Measurements from ENCODE around the gene FBRSL1. TPM values are rescaled to one million over a fixed set of nuclear protein-coding genes. Genes with fewer than 3 reads are reported as not detected.

The FBRSL1 gene
- total and polyA plus RNA-seq, 9 of the 15 experiments (the other 6 are each of a cell fraction or from before 2014, with no cell fraction given) = 0.24 to 129 (median 7.3) TPM

GRCh38 chr12:132492951-132493350 lies 3.0 kb downstream of the FBRSL1 start:
- Histone ChIP-seq H3K9me3 (replicated peaks; ENCODE audit: control insufficient read depth, insufficient read depth, low read depth, low read length) (no peaks in the 10 kb centered on the region), H3K36me3 (ENCODE audit: control insufficient read depth, insufficient read depth, low read length) (peaks cover 33% of the 10 kb centered on the region; the same call in 2 of the 3 replicates), H3K9me1 (ENCODE audit: control insufficient read depth, insufficient read depth, low read length) (peaks cover 30% of the 10 kb centered on the region), H3K27me3 (ENCODE audit: control insufficient read depth in 2 of 2, insufficient read depth in 2 of 2, low read length in 2 of 2) (no peaks in the 10 kb centered on the region), H3K4me1 (replicated peaks in 1 of 2; ENCODE audit: control insufficient read depth in 2 of 2, insufficient read depth in 2 of 2, low read length in 2 of 2) (peaks cover 45 to 91% of the 10 kb centered on the region in 2 experiments), H3K27ac (ENCODE audit: extremely low read depth, low read depth, low read length) (no peak overlapping the region), H3K9ac (ENCODE audit: insufficient read depth in 1 of 2, low read depth in 2 of 2, low read length in 2 of 2) (peak overlapping the region in 1 of 2 experiments; percentile 88; a peak in 2 of 4 replicates), H3K4me3 (no peak overlapping the region), H2AFZ (ENCODE audit: low read depth, low read length) (no peak overlapping the region), H3K79me2 (ENCODE audit: control insufficient read depth, insufficient read depth, low read length) (peaks cover 77% of the 10 kb centered on the region), H4K20me1 (replicated peaks; ENCODE audit: control insufficient read depth, insufficient read depth, low read length) (peaks cover 70% of the 10 kb centered on the region), H3K4me2 (ENCODE audit: insufficient read depth, low read length) (0 out of 2 replicates have a peak overlapping the region, but pooled peaks have one; percentile 1)
- intact Hi-C loops (cut with micrococcal nuclease) = no loop called here
- no peak for ATAC-seq
- TF ChIP-seq BCOR (IDR thresholded peaks at IDR 0.05) (0 out of 2 replicates have a peak, but pooled peaks have one; percentile 22), CTBP1 (IDR thresholded peaks at IDR 0.05; ENCODE audit: borderline replicate concordance) (no peak), ZNF263 (CRISPR knock-in tag; IDR thresholded peaks at IDR 0.05; ENCODE audit: borderline replicate concordance) (no peak), RBFOX2 (IDR thresholded peaks at IDR 0.05; ENCODE audit: low read depth, low read length) (0 out of 2 replicates have a peak, but pooled peaks have one; percentile 34), HDAC3 (IDR thresholded peaks at IDR 0.05; ENCODE audit: borderline replicate concordance, partially characterized antibody) (no peak), ZNF398 (CRISPR knock-in tag; IDR thresholded peaks at IDR 0.05) (no peak), SMARCE1 (IDR thresholded peaks at IDR 0.05) (no peak)
- DNase-seq (ENCODE audit: extremely low read depth in 1 of 4, low spot score in 3 of 4) = no peak
- CTCF ChIA-PET (ENCODE audit: low intra/inter-chr PET ratio) = no interaction called here
- 91% methylated on average over 12 of the region's 12 CpGs for WGBS (ENCODE audit: insufficient coverage, low coverage, missing lambda C conversion rate)
- POLR2A ChIA-PET = interaction anchor here (1.7 to 2.3 kb wide), 2 partner anchors 11 to 14 kb away, joined by 5 to 7 read pairs; no protein-coding TSS in a partner anchor
- in situ Hi-C loops (cut with MboI) = no loop called here
- no peak for FAIRE-seq
- BruUV-seq (replicated peaks) = no TSS peak
